Measurements from ENCODE around the gene FZR1. TPM values are rescaled to one million over a fixed set of nuclear protein-coding genes. Genes with fewer than 3 reads are reported as not detected.

Gene FZR1
- total and polyA plus RNA-seq, 9 of the 15 experiments (the other 6 are each of a cell fraction or from before 2014, with no cell fraction given) = 0.18 to 48.0 (median 22.2) TPM

DNA sequence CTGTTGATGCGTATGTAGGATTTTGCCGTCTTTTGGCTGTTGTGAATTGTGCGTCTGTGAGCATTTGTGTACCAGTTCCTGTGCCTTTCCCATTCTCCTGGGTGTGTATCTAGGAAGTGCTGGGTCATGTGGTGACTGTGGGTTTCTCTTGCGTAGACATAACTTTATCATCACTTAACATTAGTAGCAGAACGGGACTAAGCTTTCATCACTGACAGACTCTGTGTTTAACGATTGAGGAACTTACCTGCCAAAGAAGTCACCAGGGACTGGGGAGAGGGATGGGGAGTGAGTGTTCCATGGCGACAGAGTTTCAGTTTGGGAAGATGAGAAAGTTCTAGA is 15.0 kb downstream of the FZR1 start (continued):
- TF ChIP-seq ZNF143 (CRISPR knock-in tag; IDR thresholded peaks at IDR 0.05) (no peak), HDAC6 (IDR thresholded peaks at IDR 0.05; ENCODE audit: low read depth, low read length) (no peak), U2AF1 (optimal IDR thresholded peaks at IDR 0.05; ENCODE audit: low read depth, low read length) (no peak), HNRNPUL1 (IDR thresholded peaks at IDR 0.05; ENCODE audit: low read length) (no peak), WHSC1 (IDR thresholded peaks at IDR 0.05; ENCODE audit: low read length) (no peak), NR2F6 (CRISPR knock-in tag; IDR thresholded peaks at IDR 0.05) (no peak), HSF4 (CRISPR knock-in tag; IDR thresholded peaks at IDR 0.05; ENCODE audit: borderline replicate concordance) (no peak), NR1H2 (CRISPR knock-in tag; IDR thresholded peaks at IDR 0.05) (no peak), TAF1 (IDR thresholded peaks at IDR 0.05; ENCODE audit: control insufficient read depth, extremely low read depth, insufficient read depth, low read length, severe bottlenecking) (no peak), NR2C2 (CRISPR knock-in tag; IDR thresholded peaks at IDR 0.05) (no peak), NR2C2 (tag; IDR thresholded peaks at IDR 0.05) (no peak), ZKSCAN1 (IDR thresholded peaks at IDR 0.05; ENCODE audit: low read depth, low read length) (no peak), ZNF41 (CRISPR knock-in tag; conservative IDR thresholded peaks at IDR 0.05) (no peak), HOXB6 (CRISPR knock-in tag; IDR thresholded peaks at IDR 0.05; ENCODE audit: borderline replicate concordance) (no peak), MYBL2 (IDR thresholded peaks at IDR 0.05; ENCODE audit: low read depth) (no peak), MYBL2 (CRISPR knock-in tag; IDR thresholded peaks at IDR 0.05; ENCODE audit: borderline replicate concordance) (no peak), MBD2 (IDR thresholded peaks at IDR 0.05; ENCODE audit: borderline replicate concordance, low read depth) (no peak), RAD21 (CRISPR knock-in tag; conservative IDR thresholded peaks at IDR 0.05 in 1 of 2, IDR thresholded peaks at IDR 0.05 in 1 of 2) (no peak), SAFB (IDR thresholded peaks at IDR 0.05; ENCODE audit: borderline replicate concordance, low read depth, low read length) (no peak), NELFE (IDR thresholded peaks at IDR 0.05; ENCODE audit: insufficient read depth, insufficient read length) (no peak), C11orf30 (IDR thresholded peaks at IDR 0.05; ENCODE audit: low read depth) (peak; percentile 86), POLR2AphosphoS2 (IDR thresholded peaks at IDR 0.05; ENCODE audit: low read length) (no peak), ZNF766 (CRISPR knock-in tag; conservative IDR thresholded peaks at IDR 0.05) (0 out of 2 replicates have a peak, but pooled peaks have one; percentile 16), CEBPB (tag; IDR thresholded peaks at IDR 0.05) (no peak), ZNF507 (tag; conservative IDR thresholded peaks at IDR 0.05) (no peak), ZNF77 (CRISPR knock-in tag; IDR thresholded peaks at IDR 0.05) (no peak), CREM (IDR thresholded peaks at IDR 0.05; ENCODE audit: low read depth) (peak; percentile 64), ARID1B (IDR thresholded peaks at IDR 0.05) (no peak), ZNF436 (CRISPR knock-in tag; IDR thresholded peaks at IDR 0.05) (no peak), RNF2 (IDR thresholded peaks at IDR 0.05) (no peak), ZNF830 (CRISPR knock-in tag; IDR thresholded peaks at IDR 0.05) (no peak), PURB (CRISPR knock-in tag; IDR thresholded peaks at IDR 0.05; ENCODE audit: low read depth) (no peak)
- TF ChIP-seq, protein P1, sequence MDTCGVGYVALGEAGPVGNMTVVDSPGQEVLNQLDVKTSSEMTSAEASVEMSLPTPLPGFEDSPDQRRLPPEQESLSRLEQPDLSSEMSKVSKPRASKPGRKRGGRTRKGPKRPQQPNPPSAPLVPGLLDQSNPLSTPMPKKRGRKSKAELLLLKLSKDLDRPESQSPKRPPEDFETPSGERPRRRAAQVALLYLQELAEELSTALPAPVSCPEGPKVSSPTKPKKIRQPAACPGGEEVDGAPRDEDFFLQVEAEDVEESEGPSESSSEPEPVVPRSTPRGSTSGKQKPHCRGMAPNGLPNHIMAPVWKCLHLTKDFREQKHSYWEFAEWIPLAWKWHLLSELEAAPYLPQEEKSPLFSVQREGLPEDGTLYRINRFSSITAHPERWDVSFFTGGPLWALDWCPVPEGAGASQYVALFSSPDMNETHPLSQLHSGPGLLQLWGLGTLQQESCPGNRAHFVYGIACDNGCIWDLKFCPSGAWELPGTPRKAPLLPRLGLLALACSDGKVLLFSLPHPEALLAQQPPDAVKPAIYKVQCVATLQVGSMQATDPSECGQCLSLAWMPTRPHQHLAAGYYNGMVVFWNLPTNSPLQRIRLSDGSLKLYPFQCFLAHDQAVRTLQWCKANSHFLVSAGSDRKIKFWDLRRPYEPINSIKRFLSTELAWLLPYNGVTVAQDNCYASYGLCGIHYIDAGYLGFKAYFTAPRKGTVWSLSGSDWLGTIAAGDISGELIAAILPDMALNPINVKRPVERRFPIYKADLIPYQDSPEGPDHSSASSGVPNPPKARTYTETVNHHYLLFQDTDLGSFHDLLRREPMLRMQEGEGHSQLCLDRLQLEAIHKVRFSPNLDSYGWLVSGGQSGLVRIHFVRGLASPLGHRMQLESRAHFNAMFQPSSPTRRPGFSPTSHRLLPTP (IDR thresholded peaks at IDR 0.05; ENCODE audit: borderline replicate concordance, extremely low read depth, insufficient read length) = no peak
